Glutamatergic neuron (in vitro differentiated cells): Measurements from ENCODE around the gene SLFNL1. TPM values are rescaled to one million over a fixed set of nuclear protein-coding genes. Genes with fewer than 3 reads are reported as not detected.
A peak's percentile ranks its signal among the peaks of the same experiment; 100 is the strongest.

Experiments
- DNase-seq: peaks from one replicate; pipeline ENCODE4 v3.0.0; 2022
- H3K27ac Mint-ChIP-seq: one replicate; pipeline ENCODE4 v1.8.0; 2020; ENCODE audit warnings: mild to moderate bottlenecking, mixed read lengths, inconsistent platforms; ENCODE audit not compliant: unreplicated experiment
- H3K27me3 Mint-ChIP-seq: one replicate; pipeline ENCODE4 v1.8.0; 2020; ENCODE audit warnings: mild to moderate bottlenecking, moderate library complexity, mixed read lengths, inconsistent platforms; ENCODE audit not compliant: unreplicated experiment
- H3K36me3 Mint-ChIP-seq: one replicate; pipeline ENCODE4 v1.8.0; 2020; ENCODE audit warnings: mild to moderate bottlenecking, mixed read lengths, inconsistent platforms; ENCODE audit not compliant: unreplicated experiment
- H3K4me1 Mint-ChIP-seq: one replicate; pipeline ENCODE4 v1.8.0; 2020; ENCODE audit warnings: mild to moderate bottlenecking, low read depth, mixed read lengths, inconsistent platforms; ENCODE audit not compliant: unreplicated experiment
- H3K4me3 Mint-ChIP-seq: one replicate; pipeline ENCODE4 v1.8.0; 2020; ENCODE audit warnings: mild to moderate bottlenecking, mixed read lengths, inconsistent platforms; ENCODE audit not compliant: unreplicated experiment
- H3K9me3 Mint-ChIP-seq: one replicate; pipeline ENCODE4 v1.8.0; 2020; ENCODE audit warnings: mild to moderate bottlenecking, moderate library complexity, mixed read lengths, inconsistent platforms; ENCODE audit not compliant: unreplicated experiment
- total RNA-seq: library from RNA; stranded (reverse); fragmentation: NEBNext Ultra II Directional; extraction: Animal tissue kit (Norgen Biotek cat#: 25700); gene quantifications from one replicate; pipeline ENCODE4 v1.2.1, GENCODE V29; 2021; ENCODE audit not compliant: unreplicated experiment
- TF ChIP-seq, protein P1 (sequence below): fragments of 200-600 bp; sonication (generic); IDR thresholded peaks from one replicate; pipeline ENCODE4 v1.5.0; 2021; ENCODE audit not compliant: partially characterized antibody, unreplicated experiment

SLFNL1 gene
- total RNA-seq, 1 donor from 2014 or later: 0.20 TPM

DNA sequence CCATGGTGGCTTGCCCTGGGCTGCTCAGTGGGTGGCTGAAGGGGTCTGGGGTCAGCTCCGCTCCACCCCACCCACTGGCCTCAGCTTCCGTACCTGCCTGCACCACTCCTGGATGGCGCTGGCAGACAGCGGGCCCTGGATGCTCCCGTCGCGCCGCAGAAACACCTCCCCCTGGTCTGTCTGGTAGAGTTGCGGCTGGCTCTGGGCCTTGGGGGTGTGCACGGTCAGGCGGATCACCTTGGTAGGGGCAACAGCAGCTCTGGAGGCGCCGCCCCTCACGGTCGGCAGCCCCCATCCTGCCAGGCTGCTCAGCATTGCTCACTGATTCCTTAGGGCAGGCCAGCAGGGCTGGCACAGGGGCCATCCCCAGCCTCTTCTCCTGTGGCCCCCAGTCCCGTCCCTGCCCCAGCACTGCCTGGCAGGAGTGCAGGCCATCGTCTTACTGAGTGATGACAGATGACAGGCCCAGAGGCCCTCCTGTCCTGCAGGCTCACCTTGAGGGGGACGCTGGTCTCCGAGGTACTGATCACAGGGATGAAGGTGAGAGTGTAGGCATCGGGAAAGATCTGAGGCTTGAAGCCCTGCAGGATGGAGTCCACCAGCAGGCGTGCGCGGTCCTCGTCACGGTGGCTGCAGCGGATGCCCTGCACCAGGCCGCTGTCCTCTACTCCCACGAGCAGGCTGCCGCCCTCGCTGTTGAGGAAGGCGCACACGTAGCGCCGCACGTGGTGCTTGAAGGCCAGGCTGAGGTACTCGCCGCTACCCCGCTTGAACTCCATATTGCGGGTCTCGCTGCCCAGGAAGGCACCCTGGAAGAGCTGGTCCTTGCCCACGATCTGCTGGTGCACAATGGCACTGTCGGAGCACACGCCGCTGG is 4.1 kb downstream of the SLFNL1 start:
- peaks cover 5% of the 10 kb centered on the region for H3K27me3 Mint-ChIP-seq
- DNase-seq: no peak
- peaks cover 29% of the 10 kb centered on the region for H3K4me1 Mint-ChIP-seq
- TF ChIP-seq, protein P1, sequence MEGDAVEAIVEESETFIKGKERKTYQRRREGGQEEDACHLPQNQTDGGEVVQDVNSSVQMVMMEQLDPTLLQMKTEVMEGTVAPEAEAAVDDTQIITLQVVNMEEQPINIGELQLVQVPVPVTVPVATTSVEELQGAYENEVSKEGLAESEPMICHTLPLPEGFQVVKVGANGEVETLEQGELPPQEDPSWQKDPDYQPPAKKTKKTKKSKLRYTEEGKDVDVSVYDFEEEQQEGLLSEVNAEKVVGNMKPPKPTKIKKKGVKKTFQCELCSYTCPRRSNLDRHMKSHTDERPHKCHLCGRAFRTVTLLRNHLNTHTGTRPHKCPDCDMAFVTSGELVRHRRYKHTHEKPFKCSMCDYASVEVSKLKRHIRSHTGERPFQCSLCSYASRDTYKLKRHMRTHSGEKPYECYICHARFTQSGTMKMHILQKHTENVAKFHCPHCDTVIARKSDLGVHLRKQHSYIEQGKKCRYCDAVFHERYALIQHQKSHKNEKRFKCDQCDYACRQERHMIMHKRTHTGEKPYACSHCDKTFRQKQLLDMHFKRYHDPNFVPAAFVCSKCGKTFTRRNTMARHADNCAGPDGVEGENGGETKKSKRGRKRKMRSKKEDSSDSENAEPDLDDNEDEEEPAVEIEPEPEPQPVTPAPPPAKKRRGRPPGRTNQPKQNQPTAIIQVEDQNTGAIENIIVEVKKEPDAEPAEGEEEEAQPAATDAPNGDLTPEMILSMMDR: no peak
- H3K9me3 Mint-ChIP-seq: peaks cover 11% of the 10 kb centered on the region
- peaks cover 5% of the 10 kb centered on the region for H3K36me3 Mint-ChIP-seq
- H3K4me3 Mint-ChIP-seq: no peak overlapping the region
- H3K27ac Mint-ChIP-seq: peak overlapping the region; percentile 29

DNA sequence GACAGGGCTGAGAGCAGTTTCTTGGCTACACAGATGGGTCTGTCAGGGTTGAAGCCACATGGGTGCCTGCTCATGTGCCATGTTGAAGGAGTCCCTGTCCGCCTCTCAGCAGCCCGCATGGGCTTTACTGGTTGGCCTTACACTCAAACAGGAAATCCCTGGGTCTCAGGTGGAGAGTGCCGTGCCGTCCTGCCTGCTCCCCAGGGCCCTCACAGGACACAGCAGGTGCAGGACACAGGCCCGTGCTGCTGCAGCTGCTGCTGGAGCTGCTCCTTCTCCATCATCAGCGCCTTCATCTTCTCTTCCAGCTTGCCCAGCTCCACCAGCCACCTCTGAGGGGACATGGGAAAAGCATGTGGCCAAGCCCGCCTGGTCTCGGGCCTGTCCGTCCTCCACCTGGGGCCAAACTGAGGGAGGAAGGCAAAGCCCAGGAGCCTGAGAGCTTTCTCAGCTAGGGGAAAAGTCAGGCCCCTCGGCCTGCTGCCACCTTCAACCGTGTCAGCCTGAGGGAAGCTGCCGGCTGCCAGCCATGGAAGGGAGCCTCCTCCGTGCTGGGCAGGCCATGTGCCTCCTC is 5.5 kb downstream of the SLFNL1 start:
- H3K4me3 Mint-ChIP-seq: no peak overlapping the region
- peaks cover 11% of the 10 kb centered on the region for H3K9me3 Mint-ChIP-seq
- H3K27me3 Mint-ChIP-seq: no peaks in the 10 kb centered on the region
- TF ChIP-seq, protein P1: no peak
- peaks cover 5% of the 10 kb centered on the region for H3K36me3 Mint-ChIP-seq
- H3K27ac Mint-ChIP-seq: no peak overlapping the region
- no peak for DNase-seq
- peaks cover 21% of the 10 kb centered on the region for H3K4me1 Mint-ChIP-seq

DNA sequence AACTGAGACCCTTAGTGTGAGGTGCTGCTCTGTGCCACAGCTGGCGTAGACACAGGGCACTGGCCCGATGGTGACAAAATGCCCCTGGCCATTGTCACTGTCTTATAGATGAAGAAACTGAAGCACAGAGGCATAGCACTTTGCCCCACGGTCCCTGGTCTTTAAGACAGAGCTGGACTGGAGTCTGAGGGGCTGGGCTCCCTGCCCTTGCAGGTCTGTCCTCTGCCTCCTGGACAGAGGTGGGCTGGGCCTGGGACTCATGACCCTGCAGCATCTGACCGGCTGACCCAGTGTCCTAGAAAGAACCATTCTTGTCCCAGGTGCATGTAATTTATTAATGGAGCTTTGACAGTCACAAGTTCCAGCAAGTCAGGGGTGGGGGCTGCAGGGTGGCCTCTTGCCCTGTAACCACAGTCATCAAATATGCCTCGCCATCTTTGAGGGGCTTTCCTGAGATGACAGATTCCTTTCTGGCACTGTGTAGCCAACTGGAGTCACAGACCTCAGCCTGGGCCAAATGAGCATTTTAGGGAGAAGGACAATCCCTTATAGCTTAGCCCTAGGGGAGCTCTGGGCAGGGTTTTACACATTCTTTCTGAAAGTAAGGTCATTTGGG is 6.1 kb downstream of the SLFNL1 start:
- Mint-ChIP-seq H3K4me3 (no peak overlapping the region), H3K36me3 (peaks cover 5% of the 10 kb centered on the region), H3K27me3 (no peaks in the 10 kb centered on the region), H3K27ac (no peak overlapping the region), H3K9me3 (peaks cover 11% of the 10 kb centered on the region), H3K4me1 (peaks cover 17% of the 10 kb centered on the region)
- DNase-seq: no peak
- TF ChIP-seq, protein P1: no peak

DNA sequence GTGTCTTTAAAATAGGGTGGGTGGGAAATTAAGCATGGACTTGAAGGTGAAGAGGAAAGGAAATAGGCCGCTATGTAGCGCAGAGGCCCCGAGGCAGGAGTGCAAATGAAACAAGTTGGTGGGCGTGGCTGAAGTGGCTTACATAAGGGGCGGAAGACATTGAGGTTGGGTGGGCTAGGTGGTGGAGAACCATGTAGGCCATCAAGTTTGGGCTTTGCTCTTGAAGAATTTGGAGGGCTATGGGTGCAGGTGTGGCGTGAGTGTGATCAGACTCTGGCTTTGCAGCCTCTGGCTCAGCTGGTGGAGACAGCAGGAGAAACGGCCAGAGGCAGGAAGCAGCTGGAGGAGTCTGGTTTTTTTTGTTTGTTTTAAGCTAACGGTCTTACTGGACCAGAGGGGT is 6.7 kb downstream of the SLFNL1 start:
- DNase-seq: no peak
- H3K9me3 Mint-ChIP-seq: peaks cover 11% of the 10 kb centered on the region
- H3K4me1 Mint-ChIP-seq: peaks cover 16% of the 10 kb centered on the region
- TF ChIP-seq, protein P1: no peak
- H3K27ac Mint-ChIP-seq: peak overlapping the region; percentile 12
- H3K4me3 Mint-ChIP-seq: no peak overlapping the region
- no peaks in the 10 kb centered on the region for H3K27me3 Mint-ChIP-seq
- peaks cover 5% of the 10 kb centered on the region for H3K36me3 Mint-ChIP-seq
